HepG2 (cell line): ENCODE data around the gene SGSM1. TPM values are rescaled to one million over a fixed set of nuclear protein-coding genes. Genes with fewer than 3 reads are reported as not detected.
A peak's percentile ranks its signal among the peaks of the same experiment; 100 is the strongest.

ENCODE experiments used
- CBX2 ChIP-seq, 2 experiments: fragments of 200-600 bp in 1 of 2; sonication (generic); formaldehyde crosslinking in 1 of 2; IDR thresholded peaks; 2 replicates each; pipeline versions ENCODE4 v1.7.0 to v1.8.1; 2018 to 2022; ENCODE audit warnings: low read depth in 2 of 2, low read length in 1 of 2, mild to moderate bottlenecking in 1 of 2, missing genetic modification reagents in 1 of 2
- CCAR2 ChIP-seq: fragments of 200-400 bp; formaldehyde crosslinking; optimal IDR thresholded peaks from 2 replicates; pipeline ENCODE3; 2018; ENCODE audit warnings: low read depth, mild to moderate bottlenecking, low read length, moderate library complexity
- DPF2 ChIP-seq: sonication (generic); formaldehyde crosslinking; IDR thresholded peaks from 2 replicates; pipeline ENCODE4 v1.4.0; 2020; ENCODE audit warnings: mild to moderate bottlenecking, low read depth, missing genetic modification reagents, borderline replicate concordance
- ERF ChIP-seq: IDR thresholded peaks from 2 replicates; pipeline ENCODE4 v1.6.1; 2018; ENCODE audit warnings: missing biosample characterization, missing genetic modification reagents
- HBP1 ChIP-seq: IDR thresholded peaks from 2 replicates; pipeline ENCODE4 v1.6.1; 2016; ENCODE audit warnings: low read depth, control low read depth
- KAT2B ChIP-seq: fragments of 150-350 bp; IDR thresholded peaks from 2 replicates; pipeline ENCODE4 v1.6.1; 2014; ENCODE audit warnings: low read depth, low read length, borderline replicate concordance
- MYNN ChIP-seq: sonication (generic); formaldehyde crosslinking; IDR thresholded peaks from 2 replicates; pipeline ENCODE4 v1.4.0; 2020; ENCODE audit warnings: mild to moderate bottlenecking, low read depth, missing genetic modification reagents
- PCBP1 ChIP-seq: fragments of 200-400 bp; formaldehyde crosslinking; IDR thresholded peaks from 2 replicates; pipeline ENCODE4 v1.6.1; 2017; ENCODE audit warnings: mild to moderate bottlenecking, low read depth, low read length, borderline replicate concordance
- PRMT3 ChIP-seq: sonication (generic); formaldehyde crosslinking; IDR thresholded peaks from 2 replicates; pipeline ENCODE4 v1.8.1; 2022; ENCODE audit warnings: low read depth, mild to moderate bottlenecking, moderate library complexity, missing genetic modification reagents, borderline replicate concordance
- SMAD3 ChIP-seq: sonication (generic); formaldehyde crosslinking; IDR thresholded peaks from 2 replicates; pipeline ENCODE4 v1.4.0; 2020; ENCODE audit warnings: missing genetic modification reagents
- THAP9 ChIP-seq: sonication (generic); formaldehyde crosslinking; IDR thresholded peaks from 2 replicates; pipeline ENCODE4; 2020; ENCODE audit warnings: missing genetic modification reagents, mild to moderate bottlenecking, borderline replicate concordance
- U2AF2 ChIP-seq: fragments of 200-400 bp; formaldehyde crosslinking; IDR thresholded peaks from 2 replicates; pipeline ENCODE4 v1.6.1; 2017; ENCODE audit warnings: low read depth, mild to moderate bottlenecking, low read length
- ZEB1 ChIP-seq: IDR thresholded peaks from 2 replicates; pipeline ENCODE4 v1.6.1; 2012; ENCODE audit warnings: mild to moderate bottlenecking, low read depth, inconsistent platforms; ENCODE audit not compliant: insufficient replicate concordance
- ZFP90 ChIP-seq: sonication (generic); formaldehyde crosslinking; IDR thresholded peaks from 2 replicates; pipeline ENCODE4 v1.8.0; 2022; ENCODE audit warnings: missing genetic modification reagents, mild to moderate bottlenecking, inconsistent platforms, borderline replicate concordance
- ZKSCAN1 ChIP-seq: fragments of 150-350 bp; IDR thresholded peaks from 2 replicates; pipeline ENCODE4 v1.6.1; 2014; ENCODE audit warnings: low read length
- ZMYM4 ChIP-seq: sonication (generic); formaldehyde crosslinking; IDR thresholded peaks from 2 replicates; pipeline ENCODE4 v1.8.1; 2023; ENCODE audit warnings: mild to moderate bottlenecking, missing genetic modification reagents
- ZNF24 ChIP-seq: fragments of 450-650 bp; IDR thresholded peaks from 2 replicates; pipeline ENCODE4 v1.6.1; 2017; ENCODE audit warnings: antibody characterized with exemption, mild to moderate bottlenecking
- ZNF335 ChIP-seq: sonication (generic); formaldehyde crosslinking; IDR thresholded peaks from 2 replicates; pipeline ENCODE4 v1.4.0; 2020; ENCODE audit warnings: missing genetic modification reagents
- ZNF850 ChIP-seq: sonication (generic); formaldehyde crosslinking; conservative IDR thresholded peaks from 2 replicates; pipeline ENCODE4 v1.9.0; 2021; ENCODE audit warnings: mild to moderate bottlenecking, missing genetic modification reagents
- ZSCAN12 ChIP-seq: sonication (generic); formaldehyde crosslinking; IDR thresholded peaks from 2 replicates; pipeline ENCODE4 v1.9.0; 2021; ENCODE audit warnings: mild to moderate bottlenecking, missing genetic modification reagents
- ZSCAN29 ChIP-seq: sonication (generic); formaldehyde crosslinking; conservative IDR thresholded peaks from 2 replicates; pipeline ENCODE4 v1.4.0; 2020; ENCODE audit warnings: mild to moderate bottlenecking, missing genetic modification reagents
- polyA plus RNA-seq, 8 experiments: library from polyadenylated mRNA; depleted of rRNA in 3 of 8; stranded (reverse) in 7 of 8; unstranded in 1 of 8; fragments of >200 nt; fragmentation: Illumina TruSeq in 4 of 8; extraction: Trizol in 4 of 8; gene quantifications; 2 replicates each; pipeline versions ENCODE4 v1.2.1 to v1.2.3, GENCODE V29; 2011 to 2016; ENCODE audit warnings: low read depth in 4 of 8, missing spikeins in 1 of 8, mixed read lengths in 1 of 8; ENCODE audit not compliant: insufficient read depth in 1 of 8
- total RNA-seq, 5 experiments: library from RNA; depleted of rRNA; stranded (reverse); fragments of >200 nt; fragmentation: Illumina TruSeq; extraction: Trizol; gene quantifications; 2 replicates each; pipeline ENCODE4 v1.2.3, GENCODE V29; 2016; ENCODE audit warnings: low read depth in 1 of 5
- TF ChIP-seq, protein P1 (sequence below): sonication (generic); formaldehyde crosslinking; IDR thresholded peaks from 2 replicates; pipeline ENCODE4 v1.8.1; 2023; ENCODE audit warnings: mild to moderate bottlenecking, missing genetic modification reagents
- TF ChIP-seq, protein P2 (sequence below): sonication (generic); formaldehyde crosslinking; conservative IDR thresholded peaks from 2 replicates; pipeline ENCODE4 v1.4.0; 2020; ENCODE audit warnings: missing genetic modification reagents

The SGSM1 gene
- total and polyA plus RNA-seq, 2 of the 13 experiments (the other 11 are each of a cell fraction or from before 2014, with no cell fraction given), result 0.07 TPM; not detected in 1

DNA sequence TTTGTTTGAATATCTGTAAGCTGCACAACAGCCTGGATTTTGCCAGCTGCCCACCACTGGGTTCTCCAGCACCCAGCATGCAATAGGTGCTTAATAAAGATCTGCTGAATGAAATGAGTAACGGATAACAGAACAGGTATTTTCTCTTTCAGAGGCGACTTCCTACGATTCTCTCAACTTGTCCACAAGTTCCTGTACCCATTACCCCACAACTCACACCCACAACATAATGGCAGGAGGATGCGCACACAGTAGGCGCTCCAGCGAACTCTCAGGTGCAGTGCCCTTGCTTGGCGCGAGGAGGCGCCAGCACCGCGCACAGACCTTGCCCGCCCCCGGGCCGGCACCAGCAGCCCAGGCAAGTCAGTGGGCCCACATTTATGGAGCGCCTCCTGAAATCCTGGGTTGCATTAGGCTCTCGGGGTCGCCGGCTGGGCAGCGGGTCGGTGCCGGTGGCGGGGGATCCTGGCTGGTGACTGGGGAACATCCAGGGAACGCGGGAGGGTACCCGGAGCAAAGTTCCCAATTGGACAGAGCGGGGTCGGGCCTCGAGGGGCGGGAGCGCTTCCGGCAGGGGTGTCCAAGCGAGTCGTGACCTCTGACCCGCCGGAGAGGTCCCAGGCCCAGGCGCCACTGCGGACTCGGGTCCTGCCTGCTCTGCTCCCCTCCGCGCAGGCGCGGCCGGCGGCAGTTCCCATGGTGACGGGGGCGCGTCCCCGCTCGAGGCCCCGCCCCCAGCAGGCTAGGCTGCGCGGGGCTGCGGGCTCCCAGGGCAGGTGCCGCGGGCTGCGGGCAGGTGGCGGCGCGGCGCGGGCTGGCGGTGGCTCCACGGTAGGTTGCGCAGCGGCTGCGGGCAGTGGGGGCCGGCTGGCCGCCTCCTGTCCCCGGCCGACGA lies 146.2 kb downstream of the SGSM1 start, which contains the start of gene KIAA1671 (continued):
- TF ChIP-seq THAP9 (CRISPR knock-in tag) (peak; percentile 51; the same call in 1 of the 2 replicates), HBP1 (CRISPR knock-in tag) (peak; percentile 63; the same call in 1 of the 2 replicates), CCAR2 (no peak), ZSCAN12 (CRISPR knock-in tag) (no peak), DPF2 (CRISPR knock-in tag) (no peak), ZSCAN29 (CRISPR knock-in tag) (0 out of 2 replicates have a peak, but pooled peaks have one; percentile 10), ZNF24 (no peak), ERF (CRISPR knock-in tag) (0 out of 2 replicates have a peak, but pooled peaks have one; percentile 23), ZNF335 (CRISPR knock-in tag) (peak; percentile 96), PCBP1 (no peak), ZEB1 (peak; percentile 38), ZFP90 (CRISPR knock-in tag) (peak; percentile 73; the same call in 1 of the 2 replicates), MYNN (CRISPR knock-in tag) (no peak), ZNF850 (CRISPR knock-in tag) (no peak), ZMYM4 (CRISPR knock-in tag) (no peak), ZKSCAN1 (peak; percentile 100), KAT2B (no peak), U2AF2 (no peak), PRMT3 (CRISPR knock-in tag) (peak; percentile 36; the same call in 1 of the 2 replicates), SMAD3 (CRISPR knock-in tag) (no peak), CBX2 (IDR thresholded peaks at IDR 0.05; ENCODE audit: low read depth, low read length) (no peak), CBX2 (CRISPR knock-in tag; IDR thresholded peaks at IDR 0.05; ENCODE audit: low read depth) (no peak)
- TF ChIP-seq, protein P1, sequence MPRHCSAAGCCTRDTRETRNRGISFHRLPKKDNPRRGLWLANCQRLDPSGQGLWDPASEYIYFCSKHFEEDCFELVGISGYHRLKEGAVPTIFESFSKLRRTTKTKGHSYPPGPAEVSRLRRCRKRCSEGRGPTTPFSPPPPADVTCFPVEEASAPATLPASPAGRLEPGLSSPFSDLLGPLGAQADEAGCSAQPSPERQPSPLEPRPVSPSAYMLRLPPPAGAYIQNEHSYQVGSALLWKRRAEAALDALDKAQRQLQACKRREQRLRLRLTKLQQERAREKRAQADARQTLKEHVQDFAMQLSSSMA, result no peak
- TF ChIP-seq, protein P2, sequence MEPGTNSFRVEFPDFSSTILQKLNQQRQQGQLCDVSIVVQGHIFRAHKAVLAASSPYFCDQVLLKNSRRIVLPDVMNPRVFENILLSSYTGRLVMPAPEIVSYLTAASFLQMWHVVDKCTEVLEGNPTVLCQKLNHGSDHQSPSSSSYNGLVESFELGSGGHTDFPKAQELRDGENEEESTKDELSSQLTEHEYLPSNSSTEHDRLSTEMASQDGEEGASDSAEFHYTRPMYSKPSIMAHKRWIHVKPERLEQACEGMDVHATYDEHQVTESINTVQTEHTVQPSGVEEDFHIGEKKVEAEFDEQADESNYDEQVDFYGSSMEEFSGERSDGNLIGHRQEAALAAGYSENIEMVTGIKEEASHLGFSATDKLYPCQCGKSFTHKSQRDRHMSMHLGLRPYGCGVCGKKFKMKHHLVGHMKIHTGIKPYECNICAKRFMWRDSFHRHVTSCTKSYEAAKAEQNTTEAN (CRISPR knock-in tag), result peak; percentile 52; the same call in 1 of the 2 replicates
